ENCODE data around the gene NAA16.
"Not testable (repeated sequence)": the region's sequence is repeated elsewhere in the genome, so short reads cannot be mapped to it uniquely, and the experiment has no call there.

NAA16 gene

DNA sequence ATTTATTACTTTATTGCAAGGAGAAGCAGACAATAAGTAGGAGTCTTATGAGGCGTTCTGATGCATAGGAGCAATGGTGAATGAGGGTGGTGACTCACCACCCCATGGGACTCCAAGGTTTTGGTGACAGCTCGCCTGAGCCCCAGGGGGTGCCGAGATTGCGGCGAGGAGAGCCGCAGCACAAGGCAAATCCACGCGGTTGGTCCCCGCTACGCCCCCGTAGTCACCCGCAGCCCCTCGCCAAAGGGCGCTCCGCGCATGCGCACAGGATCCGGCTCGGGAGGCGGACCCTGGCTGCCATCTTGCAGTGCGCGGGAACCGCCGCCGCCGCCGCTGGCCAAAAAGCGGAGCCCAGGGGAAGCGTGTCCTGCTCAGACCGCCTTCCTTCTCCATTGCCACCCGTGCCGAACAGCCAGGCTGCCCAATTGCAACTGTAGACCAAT, at the start of gene NAA16:
NAA16 (plus strand) TSS at position 305 of the 443 bp plus-strand sequence. CDS start 262 bp downstream, outside the sequence.
- DNase-seq = peak; percentile 48

DNA sequence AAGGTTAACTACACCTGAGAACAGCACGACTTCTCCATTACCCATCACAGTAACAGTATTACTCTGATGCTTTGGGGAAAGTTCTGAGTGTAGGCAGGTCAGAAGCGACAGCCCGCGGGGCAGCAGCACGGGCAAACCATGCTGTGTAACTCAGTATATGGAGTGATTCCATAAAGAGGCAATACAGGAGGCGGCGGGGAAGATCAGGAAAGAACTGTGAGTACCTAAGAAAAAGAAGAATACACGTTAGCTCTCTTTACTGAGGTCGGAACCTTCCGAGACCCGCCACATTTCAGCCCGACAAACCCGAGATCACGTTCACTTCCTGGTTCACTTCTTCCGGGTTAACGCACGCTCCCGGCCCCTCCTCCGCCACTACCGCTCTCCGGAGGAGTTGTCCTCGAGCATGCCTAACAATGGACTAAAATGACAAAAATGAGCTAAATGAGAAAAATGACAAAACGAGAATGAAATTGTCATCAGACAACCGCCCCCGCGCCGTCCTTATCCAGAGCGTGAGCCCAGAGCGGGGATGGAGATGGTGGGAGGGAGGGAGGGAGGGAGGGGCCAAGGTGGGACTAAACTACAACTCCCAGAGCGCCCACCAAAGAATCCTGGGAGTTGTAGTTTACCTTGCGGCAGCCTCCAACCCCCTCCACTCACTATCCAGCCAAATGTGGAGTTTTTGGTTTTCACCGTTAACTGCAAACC, 47.7 kb upstream of the NAA16 start, which contains the start of gene MTRF1:
MTRF1 (minus strand) TSS at position 316 of the 711 bp plus-strand sequence. CDS start 2,669 bp downstream, outside the sequence.
- DNase-seq = peak; percentile 73

DNA sequence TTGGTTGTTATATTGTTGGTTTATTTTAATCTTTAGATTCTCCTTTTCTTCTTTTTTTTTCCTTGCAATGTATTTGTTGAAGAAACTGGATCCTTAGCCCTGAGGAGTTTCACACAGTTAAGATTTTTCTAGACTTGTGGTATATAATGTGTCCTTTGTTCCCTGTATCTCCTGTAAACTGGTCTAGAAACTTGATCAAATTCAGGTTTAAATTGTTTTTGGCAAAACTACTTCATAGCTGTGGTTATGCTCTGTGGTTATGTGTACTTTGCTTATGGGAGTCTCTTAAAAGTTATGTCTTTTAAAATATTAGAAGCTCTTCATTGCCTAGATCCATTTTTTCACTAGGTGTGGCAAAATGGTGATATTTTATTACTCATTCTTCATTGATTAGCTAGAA, 44.0 kb upstream of the NAA16 start:
- DNase-seq = no peak

DNA sequence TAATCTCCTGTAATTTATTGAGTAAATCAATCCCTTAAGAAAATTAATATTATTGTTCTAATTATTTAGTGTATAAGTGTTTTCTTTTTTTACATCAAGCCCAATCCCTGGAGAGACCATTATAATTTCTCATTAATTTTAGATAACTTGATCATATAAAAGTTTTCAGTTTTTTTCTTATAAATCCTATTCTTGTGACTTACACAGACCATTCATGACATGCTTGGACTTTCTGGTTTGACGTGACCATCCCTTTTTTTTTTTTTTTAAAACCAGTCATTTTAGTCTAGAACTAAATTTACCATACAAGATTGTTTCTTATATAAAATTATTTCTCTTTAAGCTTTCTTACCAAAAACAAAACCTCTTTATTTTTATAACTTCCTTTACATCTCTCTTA, 42.3 kb upstream of the NAA16 start:
- no peak for DNase-seq

DNA sequence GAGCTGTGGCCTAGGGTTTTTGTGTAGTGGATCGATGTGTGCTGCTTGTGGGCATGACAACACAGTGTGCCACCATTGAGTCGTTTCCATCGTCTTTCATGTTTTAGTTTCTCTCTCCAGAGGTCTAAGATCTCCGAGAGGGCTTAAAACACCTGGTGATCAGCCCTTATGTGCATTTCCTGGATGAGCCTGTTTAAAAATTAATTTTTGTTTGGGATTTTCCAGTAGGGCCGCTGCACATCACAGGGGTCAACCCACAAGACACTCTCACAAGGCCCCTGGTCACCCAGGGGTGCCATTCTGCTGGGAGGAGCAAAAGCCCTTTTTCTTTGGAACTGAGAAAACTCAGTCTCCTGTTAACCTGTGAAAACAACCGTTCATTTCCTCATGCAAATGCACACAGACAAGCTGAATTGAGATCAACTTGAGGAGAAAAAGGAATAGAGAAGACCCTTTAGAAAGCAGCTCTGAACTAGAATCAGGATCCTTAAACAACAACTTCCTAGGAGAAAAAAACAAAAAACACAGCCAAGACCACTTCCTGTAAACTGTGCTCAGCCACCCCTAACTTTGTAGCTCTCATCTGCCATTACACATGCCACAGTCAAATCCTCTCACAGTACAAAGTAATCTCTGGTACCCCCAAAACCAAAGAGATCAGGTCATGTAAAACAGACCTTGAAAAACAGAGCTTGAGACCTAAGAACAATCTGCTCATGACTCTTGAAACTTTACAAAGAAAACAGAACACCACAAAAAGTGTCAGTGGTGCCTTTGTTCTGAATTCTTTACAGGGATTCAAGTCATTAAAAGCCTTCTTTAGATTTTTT, 39.4 kb upstream of the NAA16 start:
- DNase-seq = no peak

DNA sequence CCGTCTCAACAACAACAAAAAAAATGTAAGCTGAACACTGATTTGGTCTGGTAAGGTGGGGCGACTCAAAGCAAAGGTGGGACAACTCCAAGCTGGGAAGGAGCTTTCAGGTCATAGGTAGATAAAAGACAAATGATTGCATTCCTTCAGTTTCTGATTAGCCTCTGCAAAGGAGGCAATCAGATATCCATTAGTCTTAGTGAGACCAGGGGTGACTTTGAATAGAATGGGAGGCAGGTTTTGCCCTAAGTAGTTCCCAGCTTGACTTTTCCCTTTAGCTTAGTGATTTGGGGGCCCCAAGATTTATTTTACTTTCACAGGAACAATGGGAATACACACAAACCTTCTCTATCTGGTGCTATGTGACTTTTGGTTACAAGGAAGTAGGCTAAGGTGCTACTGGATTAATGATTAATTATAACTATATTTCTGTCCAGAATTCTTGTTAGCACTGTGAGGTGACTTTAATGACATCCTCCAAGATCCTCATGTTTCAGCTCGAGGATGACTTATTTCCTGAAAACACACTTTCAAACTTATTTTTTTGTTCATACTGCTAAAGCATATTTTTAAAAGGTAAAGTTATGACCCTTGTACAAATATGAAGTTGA, 37.1 kb upstream of the NAA16 start:
- DNase-seq = no peak

DNA sequence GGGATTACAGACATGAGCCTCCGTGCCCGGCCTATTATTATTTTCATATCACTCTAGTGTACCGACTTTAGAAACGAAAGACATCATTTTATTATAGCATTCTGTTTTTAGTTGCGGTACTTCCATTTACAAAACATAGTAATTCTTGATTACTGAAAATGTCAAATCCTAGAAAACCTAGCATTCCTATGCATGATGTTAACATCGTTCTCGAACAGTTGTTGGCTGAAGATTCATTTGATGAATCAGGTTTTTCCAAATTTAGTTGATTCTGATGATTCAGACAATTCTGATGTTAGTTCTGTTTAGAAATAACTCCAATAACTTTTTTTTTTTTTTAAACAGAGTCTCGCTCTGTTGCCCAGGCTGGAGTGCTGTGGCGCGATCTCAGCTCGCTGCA, 36.2 kb upstream of the NAA16 start:
- DNase-seq = no peak

DNA sequence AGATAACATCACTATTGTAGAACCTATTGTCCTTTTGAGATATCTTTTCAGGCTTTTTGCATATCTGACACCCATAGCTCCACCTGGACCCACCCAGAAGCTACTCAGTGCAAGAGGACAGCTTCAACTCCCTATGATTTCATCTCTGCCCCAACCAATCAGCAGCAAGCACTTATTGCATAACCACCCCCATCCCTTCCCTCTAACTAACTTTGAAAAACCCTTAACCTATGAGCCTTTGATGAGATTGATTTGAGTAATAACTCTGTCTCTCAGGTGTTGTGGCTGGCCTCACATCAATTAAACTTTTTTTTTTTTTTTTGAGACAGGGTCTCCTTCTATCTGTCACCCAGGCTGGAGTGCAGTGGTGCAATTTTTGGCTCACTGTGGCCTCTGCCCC, 34.2 kb upstream of the NAA16 start:
- DNase-seq = no peak

DNA sequence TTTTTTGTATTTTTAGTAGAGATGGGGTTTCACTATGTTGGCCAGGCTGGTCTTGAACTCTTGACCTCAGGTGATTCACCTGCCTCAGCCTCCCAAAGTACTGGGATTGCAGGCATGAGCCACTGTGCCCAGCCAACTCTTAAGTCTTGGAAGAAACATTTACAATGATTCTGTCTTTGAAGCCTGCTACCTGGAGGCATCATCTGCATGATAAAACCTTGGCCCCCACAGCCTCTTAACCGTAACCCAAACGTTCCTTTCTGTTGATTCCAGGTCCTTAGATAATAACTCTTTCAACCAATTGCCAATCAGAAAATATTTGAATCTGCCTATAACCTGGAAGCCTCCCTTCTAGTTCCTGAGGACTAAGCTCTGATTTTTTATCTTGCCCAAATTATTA, 31.9 kb upstream of the NAA16 start:
- DNase-seq = not testable (repeated sequence)

DNA sequence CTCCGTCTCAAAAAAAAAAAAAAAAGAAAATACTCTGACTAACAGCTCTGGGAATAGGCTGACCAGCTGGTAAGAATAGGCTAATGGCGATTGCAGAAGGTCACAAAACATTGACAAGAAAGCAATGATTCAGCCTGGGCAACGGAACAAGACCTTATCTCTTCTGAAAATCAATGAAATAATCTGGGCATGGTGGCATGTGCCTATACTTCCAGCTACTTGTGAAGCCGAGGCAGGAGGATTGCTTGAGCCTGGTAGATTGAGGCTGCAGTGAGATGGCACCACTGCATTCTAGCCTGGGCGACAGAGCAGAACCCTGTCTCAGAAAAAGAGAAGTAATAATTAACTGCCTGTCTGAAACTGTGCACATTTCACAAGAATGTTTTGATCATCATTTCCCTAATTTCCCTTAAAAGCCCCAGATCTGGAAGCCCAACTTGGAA, 28.9 kb upstream of the NAA16 start:
- DNase-seq = no peak

DNA sequence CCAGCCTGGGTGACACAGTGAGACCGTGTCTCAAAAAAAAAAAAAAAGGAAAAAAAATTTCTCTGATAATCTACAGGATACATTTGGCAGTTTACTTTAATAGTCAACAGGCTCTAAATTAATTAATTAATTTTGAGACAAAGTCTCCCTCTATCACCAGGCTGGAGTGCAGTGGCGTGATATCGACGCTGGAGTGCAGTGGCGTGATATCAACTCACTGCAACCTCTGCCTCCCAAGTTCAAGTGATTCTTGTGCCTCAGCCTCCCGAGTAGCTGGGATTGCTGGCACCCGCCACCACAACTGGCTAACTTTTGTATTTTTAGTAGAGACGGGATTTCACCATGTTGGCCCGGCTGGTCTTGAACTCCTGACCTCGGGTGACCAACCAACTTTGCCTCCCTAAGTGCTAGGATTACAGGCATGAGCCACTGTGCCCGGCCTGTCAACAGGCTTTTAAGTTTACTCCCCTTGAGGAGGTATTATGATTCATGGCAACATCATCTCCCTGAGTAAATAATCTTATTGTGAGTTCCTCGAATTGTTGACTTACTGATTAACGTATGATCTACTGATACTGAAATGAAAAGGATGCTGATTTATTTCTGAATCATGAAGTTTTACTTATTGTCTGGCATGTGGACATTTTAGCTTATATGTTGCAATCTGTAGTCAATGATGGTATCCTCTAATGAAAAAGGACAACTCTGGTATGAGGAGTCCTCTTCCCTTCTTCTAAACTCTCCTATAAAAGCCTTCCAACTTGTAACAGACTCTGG, 26.4 kb upstream of the NAA16 start:
- DNase-seq = no peak

DNA sequence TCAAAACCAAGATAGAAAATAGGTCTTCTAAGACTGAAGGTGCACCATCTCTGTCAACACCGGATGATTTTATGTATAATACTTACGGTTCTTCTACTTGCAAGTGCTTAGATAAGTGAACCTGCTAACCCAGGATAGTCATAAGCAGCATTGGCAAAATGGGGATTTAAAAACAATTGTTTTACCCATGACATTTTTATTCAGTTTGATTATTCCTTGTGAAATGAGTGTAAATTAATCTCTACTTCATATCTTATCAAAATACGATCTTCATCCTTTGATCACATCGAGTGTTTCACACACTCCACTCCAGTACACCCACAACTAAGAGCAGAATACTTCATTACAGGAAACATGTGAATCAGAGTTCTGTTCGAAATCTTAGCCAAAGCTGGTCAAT, 24.7 kb upstream of the NAA16 start:
- DNase-seq = no peak

DNA sequence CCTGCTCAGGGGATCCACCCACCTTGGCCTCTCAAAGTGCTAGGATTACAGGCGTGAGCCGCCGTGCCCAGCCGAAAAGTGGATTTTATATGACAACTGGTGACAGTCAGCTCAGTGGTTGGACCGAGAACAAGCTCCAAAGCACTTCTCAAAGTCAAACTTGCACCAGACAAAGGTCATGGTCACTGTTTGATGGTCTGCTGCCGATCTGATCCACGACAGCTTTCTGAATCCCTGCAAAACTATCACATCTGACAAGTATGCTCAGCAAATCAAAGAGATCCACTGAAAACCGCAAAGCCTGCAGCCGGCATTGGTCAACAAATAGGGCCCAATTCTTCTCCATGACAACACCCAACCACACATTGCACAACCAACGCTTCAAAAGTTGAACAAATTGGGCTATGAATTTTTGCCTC, 21.6 kb upstream of the NAA16 start:
- DNase-seq = no peak

DNA sequence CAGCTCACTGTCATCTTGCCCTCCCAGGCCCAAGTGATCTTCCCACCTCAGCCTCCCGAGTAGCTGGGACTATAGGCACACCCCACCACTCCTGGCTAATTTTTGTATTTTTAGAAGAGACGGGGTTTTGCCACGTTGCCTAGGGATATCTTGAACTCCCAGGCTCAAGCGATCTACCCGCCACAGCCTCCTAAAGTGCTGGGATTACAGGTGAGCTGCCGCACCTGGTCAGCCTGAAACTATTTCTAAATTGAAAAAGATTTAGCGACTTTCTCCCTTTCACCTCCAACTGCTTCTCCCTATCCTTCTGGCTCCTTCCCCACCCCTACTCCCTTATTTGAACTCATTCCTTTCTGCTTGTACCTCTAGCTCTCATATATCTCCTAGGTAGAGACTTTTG, 19.8 kb upstream of the NAA16 start:
- DNase-seq = no peak

DNA sequence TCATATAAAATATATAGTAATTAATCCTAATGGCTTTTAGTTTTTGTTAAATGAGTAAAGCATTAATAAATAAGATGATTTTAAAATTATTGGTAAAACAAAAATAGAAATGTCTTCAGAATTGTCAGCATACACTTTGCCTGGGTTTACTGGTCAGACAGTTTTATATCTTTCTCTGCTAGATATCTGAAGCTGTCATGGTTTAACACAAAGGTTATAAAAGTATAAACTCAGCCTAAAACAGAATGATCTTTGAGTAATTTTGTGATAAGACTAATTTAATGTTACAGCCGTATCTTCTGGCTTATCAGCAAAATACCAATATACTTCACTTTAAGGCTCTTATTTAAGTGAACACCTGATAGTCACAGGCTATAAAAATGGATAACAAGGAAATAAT, 17.8 kb upstream of the NAA16 start:
- no peak for DNase-seq

DNA sequence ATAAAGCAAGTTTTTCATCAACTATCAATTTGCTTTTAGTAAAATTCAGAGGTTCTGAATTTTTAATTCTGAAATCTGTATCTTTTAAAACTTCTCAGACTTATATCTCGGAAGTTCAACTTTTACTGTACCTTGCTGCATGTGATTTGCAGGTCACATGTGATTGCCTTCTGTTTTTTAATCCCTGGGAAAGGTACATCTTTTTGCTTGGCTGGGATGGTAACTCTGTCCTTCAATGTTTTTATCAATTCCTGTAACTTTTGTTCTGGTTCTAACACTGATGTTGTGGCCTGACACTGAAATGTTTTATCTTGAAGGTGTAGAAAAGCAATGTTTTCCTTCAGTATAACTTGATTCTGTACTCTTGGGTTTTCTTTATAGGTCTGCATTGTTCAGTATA, 16.2 kb upstream of the NAA16 start:
- DNase-seq = no peak

DNA sequence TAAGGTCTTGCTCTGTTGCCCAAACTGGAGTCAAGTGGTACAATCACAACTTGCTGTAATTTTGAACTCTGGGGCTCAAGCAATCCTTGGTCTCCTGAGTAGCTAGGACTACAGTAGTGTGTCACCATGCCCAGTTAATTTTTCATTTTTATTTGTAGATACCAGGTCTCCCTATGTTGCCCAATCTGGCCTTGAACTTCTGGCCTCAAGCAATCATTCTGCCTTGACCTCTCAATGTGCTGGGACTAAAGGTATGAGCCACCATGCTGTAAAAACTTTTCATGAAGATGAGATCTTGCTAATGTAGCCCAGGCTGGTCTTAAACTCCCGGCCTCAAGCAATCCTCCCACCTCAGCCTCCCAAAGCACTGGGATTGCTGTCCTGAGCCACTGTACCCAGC, 15.1 kb upstream of the NAA16 start:
- DNase-seq = no peak

DNA sequence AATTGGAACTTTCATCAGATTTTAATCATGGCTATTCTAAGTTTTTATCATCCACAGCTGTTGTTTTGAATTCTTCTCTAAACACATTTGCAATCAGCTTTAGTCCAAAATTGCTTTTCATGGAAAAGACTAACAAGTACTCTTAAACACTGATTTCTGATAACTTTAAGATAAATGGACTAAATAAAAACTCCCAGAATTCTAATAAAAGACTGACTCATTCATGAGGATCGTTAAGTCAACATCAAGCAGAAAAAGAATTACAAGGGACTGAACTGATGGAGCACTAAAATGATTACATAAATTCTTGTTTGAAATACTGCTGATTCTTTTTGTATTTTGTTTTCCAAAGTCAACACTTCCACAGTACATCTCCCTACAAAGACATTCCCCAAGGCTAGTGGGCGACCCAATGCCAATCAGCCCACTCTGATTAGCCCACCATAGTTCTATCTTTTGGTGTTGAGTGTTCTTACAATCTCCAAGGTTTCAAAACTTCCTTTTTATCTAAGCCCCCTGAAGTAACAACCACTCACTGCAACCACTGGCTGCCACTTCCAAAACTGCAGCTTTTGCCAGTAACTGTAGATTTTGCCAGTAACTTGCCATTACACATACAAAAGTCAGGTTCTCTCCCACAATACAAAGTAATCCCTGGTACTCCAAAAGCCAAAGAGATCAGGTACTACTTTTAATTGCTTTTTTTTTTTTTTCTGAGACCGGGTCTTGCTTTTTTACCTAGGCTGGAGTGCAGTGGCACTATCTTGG, 14.0 kb upstream of the NAA16 start:
- no peak for DNase-seq

DNA sequence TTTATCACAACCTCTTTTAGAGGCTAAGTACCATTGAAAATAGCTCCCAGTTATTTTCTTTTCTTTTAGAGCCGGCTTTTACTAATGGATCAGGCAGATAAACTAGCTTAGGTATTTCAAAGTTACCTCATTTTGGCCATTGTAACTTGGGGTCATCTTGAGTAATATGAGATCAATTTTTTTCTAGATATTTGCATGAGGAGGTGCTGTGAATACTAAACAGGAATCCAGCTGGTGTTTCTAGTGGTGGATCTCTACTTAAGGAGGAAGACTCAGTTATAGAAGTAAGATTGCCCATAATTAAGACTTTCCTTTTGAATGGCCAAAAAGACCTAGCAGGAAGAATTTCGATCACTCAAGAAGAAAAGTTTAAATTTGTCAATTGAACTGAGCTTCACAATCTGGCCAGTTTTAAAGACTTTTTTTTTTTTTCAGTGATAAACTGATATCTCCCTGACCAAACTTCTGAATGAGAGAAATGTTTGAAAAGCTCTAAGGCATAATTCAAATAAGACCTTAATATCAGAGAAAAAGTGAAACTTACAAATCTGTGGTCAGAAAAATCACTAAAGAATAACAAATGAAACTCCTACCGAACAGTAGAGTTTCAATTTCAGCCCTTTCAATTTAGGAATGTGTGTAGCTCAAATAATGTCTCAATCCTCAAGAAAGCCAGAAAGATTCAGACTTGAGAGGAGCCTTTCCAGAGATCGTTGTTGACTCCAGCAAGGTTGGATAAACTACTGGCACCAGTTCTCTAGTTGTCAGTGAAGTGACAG, 11.6 kb upstream of the NAA16 start:
- DNase-seq = no peak

DNA sequence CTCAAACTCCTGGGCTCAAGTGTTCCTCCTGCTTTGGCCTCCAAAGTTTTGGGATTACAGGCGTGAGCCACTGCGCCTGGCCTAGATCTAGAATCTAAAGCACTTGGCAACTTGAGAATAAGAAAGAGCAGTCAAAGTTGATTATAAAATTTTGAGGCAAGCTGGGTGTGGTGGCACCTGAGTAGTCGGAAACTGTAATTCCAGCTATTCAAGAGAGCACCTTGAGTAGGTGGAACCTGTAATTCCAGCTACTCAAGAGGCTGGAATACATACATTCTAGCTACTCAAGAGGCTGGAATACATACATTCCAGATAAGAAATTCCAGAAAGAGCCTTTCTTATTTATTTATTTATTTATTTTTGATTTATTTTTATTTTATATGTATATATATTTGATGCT, 8.3 kb upstream of the NAA16 start:
- DNase-seq = no peak

DNA sequence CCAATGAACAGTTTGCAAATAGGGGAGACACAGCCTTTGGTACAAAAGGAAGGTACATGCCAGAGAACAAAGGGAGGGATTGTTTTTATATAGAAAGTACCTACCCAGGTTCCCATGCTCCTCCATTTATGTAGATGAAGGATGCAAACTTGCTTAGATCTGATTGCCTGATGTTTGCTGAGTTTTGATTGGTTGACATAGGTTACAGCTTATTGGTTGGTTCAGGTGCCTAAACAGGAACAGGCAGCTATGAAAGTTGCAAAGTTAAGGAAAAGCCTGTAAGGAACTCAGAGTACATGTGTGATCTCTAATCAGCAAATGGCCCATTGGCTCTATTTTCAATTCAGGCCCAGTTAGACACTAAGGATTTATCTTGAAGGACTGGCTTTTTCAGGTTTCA, 6.5 kb upstream of the NAA16 start:
- DNase-seq = no peak
